GM12878 (cell line): ENCODE data around the gene MMAA.

ENCODE experiments used
- ATF3 ChIP-seq: IDR thresholded peaks from 2 replicates; pipeline ENCODE4 v1.6.1; 2011; ENCODE audit warnings: low read depth, mild to moderate bottlenecking, low read length, moderate library complexity, borderline replicate concordance; ENCODE audit errors: extremely low read depth
- CTCF ChIP-seq, 3 experiments: IDR thresholded peaks in 2 of 3; conservative IDR thresholded peaks in 1 of 3; 2 replicates each; pipeline ENCODE4 v1.5.1; 2011; ENCODE audit warnings: low read depth in 3 of 3, low read length in 3 of 3, mild to moderate bottlenecking in 3 of 3, control low read depth in 2 of 3, moderate library complexity in 2 of 3, inconsistent platforms in 1 of 3, mixed read lengths in 1 of 3; ENCODE audit not compliant: control insufficient read depth in 2 of 3, insufficient read depth in 1 of 3; ENCODE audit errors: extremely low read depth in 1 of 3
- RAD21 ChIP-seq: IDR thresholded peaks from 2 replicates; pipeline ENCODE4 v1.6.1; 2011; ENCODE audit warnings: mild to moderate bottlenecking, low read depth, low read length, moderate library complexity; ENCODE audit not compliant: insufficient read depth

GRCh38 chr4:145613566-145614232, 5.5 kb upstream of the MMAA start:
- no peak for TF ChIP-seq RAD21
- TF ChIP-seq ATF3, result no peak
- TF ChIP-seq CTCF (IDR thresholded peaks at IDR 0.05 in 2 of 3, conservative IDR thresholded peaks at IDR 0.05 in 1 of 3; ENCODE audit: control insufficient read depth in 2 of 3, extremely low read depth in 1 of 3, insufficient read depth in 1 of 3, low read depth in 3 of 3, low read length in 3 of 3), result no peak
